CD4-positive, CD25-positive, alpha-beta regulatory T cell (primary cell): ENCODE results near the gene ZCCHC12. TPM values are rescaled to one million over a fixed set of nuclear protein-coding genes. Genes with fewer than 3 reads are reported as not detected.

ENCODE experiments used
- polyA plus RNA-seq, 4 donors: library from polyadenylated mRNA; unstranded; fragments of 300-500 nt; fragmentation: Illumina TruSeq; gene quantifications; one replicate each; pipeline ENCODE4 v1.2.3, GENCODE V29; 2021
- total RNA-seq: library from RNA; stranded (reverse); gene quantifications from one replicate; pipeline ENCODE4 v1.2.3, GENCODE V29; 2022

ZCCHC12 gene
- total and polyA plus RNA-seq, 5 donors from 2014 or later, result 0.17 to 0.32 (median 0.28) TPM; not detected in 2

Other genes starting within 250 kb of the ZCCHC12 start
- gene IL13RA1, start 96.2 kb upstream of the ZCCHC12 start, total RNA-seq, result not detected
- under 1 TPM in 2 of 4 donors, not detected in 2; 0.03 to 0.40 TPM for gene IL13RA1, start 96.2 kb upstream of the ZCCHC12 start, polyA plus RNA-seq
- 5.3 TPM for gene LONRF3, start 150.8 kb downstream of the ZCCHC12 start, total RNA-seq
- gene LONRF3, start 150.8 kb downstream of the ZCCHC12 start, polyA plus RNA-seq, result 1 to 10 TPM; 1.2 to 1.9 (median 1.5) TPM
- not detected for gene CT47C1, start 249.2 kb downstream of the ZCCHC12 start, total RNA-seq
- gene CT47C1, start 249.2 kb downstream of the ZCCHC12 start, polyA plus RNA-seq, result not detected